ENCODE results near the gene GOLGA6L24.
"Not testable (repeated sequence)": the region's sequence is repeated elsewhere in the genome, so short reads cannot be mapped to it uniquely, and the experiment has no call there.

DNA sequence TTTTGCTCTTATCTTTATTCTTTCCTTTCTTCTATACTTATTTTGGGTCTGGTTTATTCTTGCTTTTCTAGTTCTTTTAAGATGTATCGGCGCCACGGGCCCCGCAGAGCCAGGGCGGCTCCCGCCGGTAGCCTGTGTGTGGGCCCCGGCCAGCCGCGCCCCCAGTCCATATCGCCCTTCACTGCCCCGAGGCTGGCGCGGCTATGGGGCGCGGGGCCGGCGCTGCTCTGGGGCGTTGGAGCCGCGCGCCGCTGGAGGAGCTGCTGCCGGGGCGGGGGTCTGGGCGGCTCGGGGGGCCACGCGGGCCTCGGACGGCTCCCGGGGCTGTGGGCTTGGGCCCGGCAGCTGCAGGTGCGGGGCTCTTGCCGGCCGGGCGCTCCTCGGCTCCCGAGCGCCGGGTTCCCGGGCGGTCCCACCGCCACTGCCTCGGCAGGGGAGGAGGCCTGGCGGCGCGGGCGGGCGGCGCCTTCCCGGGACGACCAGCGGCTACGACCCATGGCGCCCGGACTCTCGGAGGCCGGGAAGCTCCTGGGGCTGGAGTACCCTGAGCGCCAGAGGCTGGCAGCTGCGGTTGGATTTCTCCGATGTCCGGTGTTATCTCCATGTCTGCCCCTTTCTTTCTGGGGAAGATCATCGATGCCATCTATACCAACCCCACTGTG, 45.0 kb upstream of the GOLGA6L24 start:
- TF ChIP-seq, protein P1, sequence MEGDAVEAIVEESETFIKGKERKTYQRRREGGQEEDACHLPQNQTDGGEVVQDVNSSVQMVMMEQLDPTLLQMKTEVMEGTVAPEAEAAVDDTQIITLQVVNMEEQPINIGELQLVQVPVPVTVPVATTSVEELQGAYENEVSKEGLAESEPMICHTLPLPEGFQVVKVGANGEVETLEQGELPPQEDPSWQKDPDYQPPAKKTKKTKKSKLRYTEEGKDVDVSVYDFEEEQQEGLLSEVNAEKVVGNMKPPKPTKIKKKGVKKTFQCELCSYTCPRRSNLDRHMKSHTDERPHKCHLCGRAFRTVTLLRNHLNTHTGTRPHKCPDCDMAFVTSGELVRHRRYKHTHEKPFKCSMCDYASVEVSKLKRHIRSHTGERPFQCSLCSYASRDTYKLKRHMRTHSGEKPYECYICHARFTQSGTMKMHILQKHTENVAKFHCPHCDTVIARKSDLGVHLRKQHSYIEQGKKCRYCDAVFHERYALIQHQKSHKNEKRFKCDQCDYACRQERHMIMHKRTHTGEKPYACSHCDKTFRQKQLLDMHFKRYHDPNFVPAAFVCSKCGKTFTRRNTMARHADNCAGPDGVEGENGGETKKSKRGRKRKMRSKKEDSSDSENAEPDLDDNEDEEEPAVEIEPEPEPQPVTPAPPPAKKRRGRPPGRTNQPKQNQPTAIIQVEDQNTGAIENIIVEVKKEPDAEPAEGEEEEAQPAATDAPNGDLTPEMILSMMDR (IDR thresholded peaks at IDR 0.05; ENCODE audit: insufficient read depth, low read depth, low read length) = not testable (repeated sequence)
- not testable (repeated sequence) for TF ChIP-seq EZH2 (IDR thresholded peaks at IDR 0.05; ENCODE audit: insufficient read depth, low read length)
